Caco-2 (cell line): ENCODE results near the gene C1orf159. TPM values are rescaled to one million over a fixed set of nuclear protein-coding genes. Genes with fewer than 3 reads are reported as not detected.

Experiments
- BruUV-seq: library from RNA; stranded (reverse); fragments of 400-500 nt; replicated peaks from 2 replicates; lab custom pipeline; 2021; lab: Mats Ljungman, UMichigan
- CTCF ChIA-PET: fragments of 300-600 bp; sonication (Branson Sonifier 250); formaldehyde crosslinking; loops from one replicate; lab custom pipeline; 2022; ENCODE audit warnings: antibody characterized with exemption; lab: Charles Lee
- POLR2A ChIA-PET: fragments of 300-600 bp; sonication (Branson Sonifier 250); formaldehyde crosslinking; loops from one replicate; lab custom pipeline; 2022; ENCODE audit warnings: antibody characterized with exemption; lab: Charles Lee
- DNase-seq, 2 experiments: peaks; one replicate each; pipeline versions ENCODE4 v3.0.0 to v3.0.0-alpha.2; 2020 to 2022
- H3K27me3 ChIP-seq: replicated peaks from 2 replicates; pipeline ENCODE4 v1.6.0; 2011; ENCODE audit warnings: low read length; ENCODE audit not compliant: control insufficient read depth, insufficient read depth
- H3K36me3 ChIP-seq: 2 replicates; pipeline ENCODE4 v1.5.1; 2011; ENCODE audit warnings: low read length; ENCODE audit not compliant: control insufficient read depth, insufficient read depth
- H3K4me1 ChIP-seq: fragments of 250-450 bp; sonication (Bioruptor Pico); 2 replicates; pipeline ENCODE4 v1.5.1; 2020; ENCODE audit warnings: mild to moderate bottlenecking
- H3K4me3 ChIP-seq: 2 replicates; pipeline ENCODE4 v1.5.1; 2011; ENCODE audit warnings: low read depth, mild to moderate bottlenecking, control low read depth, low read length
- H3K9me3 ChIP-seq: fragments of 250-450 bp; sonication (Bioruptor Pico); 2 replicates; pipeline ENCODE4 v1.5.1; 2020; ENCODE audit warnings: mild to moderate bottlenecking, moderate library complexity
- H3K27ac Mint-ChIP-seq: one replicate; pipeline ENCODE4 v1.8.0; 2022; ENCODE audit warnings: mixed read lengths; ENCODE audit not compliant: unreplicated experiment
- H3K27me3 Mint-ChIP-seq: one replicate; pipeline ENCODE4 v1.8.0; 2022; ENCODE audit warnings: mixed read lengths; ENCODE audit not compliant: insufficient read depth, unreplicated experiment
- H3K36me3 Mint-ChIP-seq: one replicate; pipeline ENCODE4 v1.8.0; 2022; ENCODE audit warnings: mild to moderate bottlenecking, mixed read lengths; ENCODE audit not compliant: insufficient read depth, unreplicated experiment
- H3K4me1 Mint-ChIP-seq: one replicate; pipeline ENCODE4 v1.8.0; 2022; ENCODE audit warnings: low read depth, mixed read lengths; ENCODE audit not compliant: unreplicated experiment
- H3K4me3 Mint-ChIP-seq: one replicate; pipeline ENCODE4 v1.8.0; 2022; ENCODE audit warnings: mild to moderate bottlenecking, moderate library complexity, mixed read lengths; ENCODE audit not compliant: unreplicated experiment
- H3K9me3 Mint-ChIP-seq: one replicate; pipeline ENCODE4 v1.8.0; 2022; ENCODE audit warnings: mixed read lengths; ENCODE audit not compliant: unreplicated experiment
- intact Hi-C: fragments of 100-400 bp; cut with micrococcal nuclease; formaldehyde crosslinking; loops from one replicate; pipeline ENCODE4 v1.10.0; 2022; ENCODE audit not compliant: unreplicated experiment
- total RNA-seq: library from RNA; stranded (reverse); gene quantifications from 2 replicates; pipeline ENCODE4 v1.2.3, GENCODE V29; 2022
- TF ChIP-seq, protein P1 (sequence below), 2 experiments: fragments of 200-600 bp in 1 of 2; IDR thresholded peaks; 1 replicate in 1 of 2; 2 replicates in 1 of 2; pipeline versions ENCODE4 v1.5.1 to v1.8.0; 2011 to 2022; ENCODE audit warnings: antibody characterized with exemption in 1 of 2, control low read depth in 1 of 2, inconsistent platforms in 1 of 2, low read depth in 1 of 2, low read length in 1 of 2, mild to moderate bottlenecking in 1 of 2, moderate library complexity in 1 of 2; ENCODE audit not compliant: insufficient read depth in 1 of 2, severe bottlenecking in 1 of 2, unreplicated experiment in 1 of 2

C1orf159 gene
- total RNA-seq, 1 experiment from 2014 or later: 12.9 TPM

DNA sequence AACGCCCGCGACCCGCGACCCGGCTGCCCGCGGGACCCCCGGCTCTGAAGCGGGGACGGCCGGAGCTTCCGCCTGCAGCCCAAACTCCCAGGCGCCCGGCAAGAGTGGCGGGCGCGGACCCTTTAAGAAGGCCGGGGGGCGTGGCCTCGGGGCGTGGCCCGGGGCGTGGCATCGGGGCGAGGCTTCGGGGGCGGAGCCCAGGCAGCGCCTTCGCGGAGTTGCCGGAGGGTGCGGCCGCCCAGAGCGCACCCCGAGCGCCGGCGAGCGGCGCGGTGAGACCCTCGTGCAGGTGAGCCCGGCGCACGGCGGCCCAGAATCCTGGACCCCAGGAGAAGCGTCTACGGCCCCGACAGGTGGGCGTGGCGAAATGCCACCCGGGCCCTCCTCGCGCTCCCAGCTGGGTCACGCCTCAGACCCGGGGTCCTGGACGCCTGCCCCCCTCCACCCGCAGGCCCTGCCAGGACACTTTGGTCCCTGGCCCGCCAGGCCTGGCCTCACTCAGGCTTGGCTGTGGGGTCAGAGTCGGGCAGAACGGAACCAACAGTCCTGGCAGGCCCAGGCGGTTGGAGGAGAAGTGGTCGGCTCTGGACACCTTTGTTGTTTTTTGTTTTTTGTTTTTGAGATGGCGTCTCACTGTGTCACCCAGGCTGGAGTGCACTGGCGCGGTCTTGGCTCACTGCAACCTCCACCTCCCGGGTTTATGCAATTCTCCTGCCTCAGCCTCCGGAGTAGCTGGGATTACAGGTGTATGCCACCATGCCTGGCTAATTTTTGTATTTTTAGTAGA lies 56.2 kb downstream of the C1orf159 start:
- Mint-ChIP-seq H3K4me3 (peak overlapping the region; percentile 80), H3K36me3 (peaks cover 45% of the 10 kb centered on the region), H3K27ac (no peak overlapping the region), H3K9me3 (no peaks in the 10 kb centered on the region), H3K27me3 (no peaks in the 10 kb centered on the region), H3K4me1 (peaks cover 7% of the 10 kb centered on the region)
- H3K4me3 ChIP-seq: peak overlapping the region; percentile 64
- CTCF ChIA-PET: interaction anchor here (0.9 to 1.5 kb wide), 2 partner anchors 42 to 53 kb away, joined by 3 to 4 read pairs; no protein-coding TSS in a partner anchor
- no peaks in the 10 kb centered on the region for H3K27me3 ChIP-seq
- POLR2A ChIA-PET: interaction anchor here (1.2 to 1.5 kb wide), 2 partner anchors 35 to 40 kb away, joined by 3 to 4 read pairs; partner anchors contain the start of gene AGRN
- H3K36me3 ChIP-seq: no peaks in the 10 kb centered on the region
- H3K9me3 ChIP-seq: no peaks in the 10 kb centered on the region
- TF ChIP-seq, protein P1, sequence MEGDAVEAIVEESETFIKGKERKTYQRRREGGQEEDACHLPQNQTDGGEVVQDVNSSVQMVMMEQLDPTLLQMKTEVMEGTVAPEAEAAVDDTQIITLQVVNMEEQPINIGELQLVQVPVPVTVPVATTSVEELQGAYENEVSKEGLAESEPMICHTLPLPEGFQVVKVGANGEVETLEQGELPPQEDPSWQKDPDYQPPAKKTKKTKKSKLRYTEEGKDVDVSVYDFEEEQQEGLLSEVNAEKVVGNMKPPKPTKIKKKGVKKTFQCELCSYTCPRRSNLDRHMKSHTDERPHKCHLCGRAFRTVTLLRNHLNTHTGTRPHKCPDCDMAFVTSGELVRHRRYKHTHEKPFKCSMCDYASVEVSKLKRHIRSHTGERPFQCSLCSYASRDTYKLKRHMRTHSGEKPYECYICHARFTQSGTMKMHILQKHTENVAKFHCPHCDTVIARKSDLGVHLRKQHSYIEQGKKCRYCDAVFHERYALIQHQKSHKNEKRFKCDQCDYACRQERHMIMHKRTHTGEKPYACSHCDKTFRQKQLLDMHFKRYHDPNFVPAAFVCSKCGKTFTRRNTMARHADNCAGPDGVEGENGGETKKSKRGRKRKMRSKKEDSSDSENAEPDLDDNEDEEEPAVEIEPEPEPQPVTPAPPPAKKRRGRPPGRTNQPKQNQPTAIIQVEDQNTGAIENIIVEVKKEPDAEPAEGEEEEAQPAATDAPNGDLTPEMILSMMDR (IDR thresholded peaks at IDR 0.05; ENCODE audit: insufficient read depth in 1 of 2, low read depth in 1 of 2, low read length in 1 of 2, severe bottlenecking in 1 of 2, unreplicated experiment in 1 of 2): no peak
- intact Hi-C loops: loop anchor here (2.0 to 5.0 kb wide), 3 partner anchors 21 to 77 kb away; partner anchors contain the start of gene PERM1
- peaks cover 31% of the 10 kb centered on the region for H3K4me1 ChIP-seq
- BruUV-seq: TSS peak; percentile 13
- DNase-seq: peak; percentile 86 to 92

DNA sequence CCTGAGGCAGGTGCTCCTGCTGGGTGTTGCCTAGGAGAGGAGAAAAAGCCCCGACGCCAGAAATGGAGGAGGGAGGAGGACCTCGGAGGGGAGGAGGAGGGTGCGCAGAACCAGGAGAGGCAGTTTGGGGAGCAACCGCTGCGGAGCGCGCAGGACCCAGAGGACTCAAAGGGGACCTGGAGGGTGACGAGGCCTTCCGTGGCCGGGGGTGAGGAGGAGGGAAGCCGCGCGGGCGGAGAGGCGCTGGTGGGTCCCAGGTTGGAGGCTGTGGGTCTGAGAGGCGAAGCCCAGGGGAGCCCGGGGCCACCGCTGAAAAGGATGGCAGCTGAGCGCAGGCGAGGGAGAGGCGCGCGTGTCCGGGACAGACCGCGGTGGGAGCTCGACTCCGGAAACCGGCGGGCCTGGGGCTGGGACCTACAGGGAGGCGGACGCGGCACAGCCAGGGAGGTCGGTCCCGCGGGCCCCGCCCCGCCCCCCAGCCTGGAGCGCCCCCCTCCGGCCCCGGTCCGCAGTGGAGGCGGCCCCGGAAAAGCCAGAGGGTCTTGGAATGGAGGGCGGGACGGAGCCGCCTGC lies 56.9 kb downstream of the C1orf159 start:
- BruUV-seq: no TSS peak
- Histone ChIP-seq H3K4me1 (peaks cover 25% of the 10 kb centered on the region), H3K36me3 (no peaks in the 10 kb centered on the region), H3K27me3 (no peaks in the 10 kb centered on the region), H3K9me3 (no peaks in the 10 kb centered on the region), H3K4me3 (peak overlapping the region; percentile 64)
- ChIA-PET CTCF (interaction anchor here (0.6 to 1.5 kb wide), 4 partner anchors 42 to 215 kb away, joined by 3 to 5 read pairs (median 4); partner anchors contain the start of genes ISG15 and UBE2J2), POLR2A (interaction anchor here (1.2 to 1.5 kb wide), 2 partner anchors 35 to 40 kb away, joined by 3 to 4 read pairs; partner anchors contain the start of gene AGRN)
- peak; percentile 53 to 54 for DNase-seq
- H3K27ac Mint-ChIP-seq: peak overlapping the region; percentile 51
- peak overlapping the region; percentile 80 for H3K4me3 Mint-ChIP-seq
- H3K27me3 Mint-ChIP-seq: no peaks in the 10 kb centered on the region
- no peaks in the 10 kb centered on the region for H3K9me3 Mint-ChIP-seq
- intact Hi-C loops: loop anchor here (2.0 kb wide), 2 partner anchors 20 to 44 kb away; no protein-coding TSS in a partner anchor
- TF ChIP-seq, protein P1 (IDR thresholded peaks at IDR 0.05; ENCODE audit: insufficient read depth in 1 of 2, low read depth in 1 of 2, low read length in 1 of 2, severe bottlenecking in 1 of 2, unreplicated experiment in 1 of 2): peak; percentile 29 to 37
- peaks cover 7% of the 10 kb centered on the region for H3K4me1 Mint-ChIP-seq
- peaks cover 46% of the 10 kb centered on the region for H3K36me3 Mint-ChIP-seq
